ENCODE results near the gene FASN.

FASN gene

GRCh38 chr17:82055023-82055964 is 42.7 kb downstream of the FASN start:
- DNase-seq, result no peak

DNA sequence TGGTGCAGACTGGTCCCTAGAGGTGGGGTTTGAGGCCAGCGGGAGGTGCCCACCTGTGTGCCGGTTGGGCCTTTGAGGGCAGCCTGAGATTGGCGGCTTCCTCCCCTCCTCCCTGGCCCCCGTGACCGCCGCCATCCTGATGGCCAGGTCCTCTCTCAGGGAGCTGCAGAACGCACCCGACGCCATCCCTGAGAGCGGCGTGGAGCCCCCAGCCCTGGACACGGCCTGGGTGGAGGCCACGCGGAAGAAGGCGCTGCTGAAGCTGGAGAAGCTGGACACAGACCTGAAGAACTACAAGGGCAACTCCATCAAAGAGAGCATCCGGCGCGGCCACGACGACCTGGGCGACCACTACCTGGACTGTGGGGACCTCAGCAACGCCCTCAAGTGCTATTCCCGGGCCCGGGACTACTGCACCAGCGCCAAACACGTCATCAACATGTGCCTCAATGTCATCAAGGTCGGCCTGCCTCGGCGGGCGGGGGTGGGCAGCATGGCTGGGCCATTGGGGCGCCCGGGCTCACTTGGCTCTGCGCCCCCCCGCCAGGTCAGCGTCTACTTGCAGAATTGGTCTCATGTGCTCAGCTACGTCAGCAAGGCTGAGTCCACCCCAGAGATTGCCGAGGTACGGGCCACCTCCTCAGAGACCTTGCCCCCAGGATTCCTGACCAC is 43.5 kb downstream of the FASN start:
- DNase-seq, result no peak

DNA sequence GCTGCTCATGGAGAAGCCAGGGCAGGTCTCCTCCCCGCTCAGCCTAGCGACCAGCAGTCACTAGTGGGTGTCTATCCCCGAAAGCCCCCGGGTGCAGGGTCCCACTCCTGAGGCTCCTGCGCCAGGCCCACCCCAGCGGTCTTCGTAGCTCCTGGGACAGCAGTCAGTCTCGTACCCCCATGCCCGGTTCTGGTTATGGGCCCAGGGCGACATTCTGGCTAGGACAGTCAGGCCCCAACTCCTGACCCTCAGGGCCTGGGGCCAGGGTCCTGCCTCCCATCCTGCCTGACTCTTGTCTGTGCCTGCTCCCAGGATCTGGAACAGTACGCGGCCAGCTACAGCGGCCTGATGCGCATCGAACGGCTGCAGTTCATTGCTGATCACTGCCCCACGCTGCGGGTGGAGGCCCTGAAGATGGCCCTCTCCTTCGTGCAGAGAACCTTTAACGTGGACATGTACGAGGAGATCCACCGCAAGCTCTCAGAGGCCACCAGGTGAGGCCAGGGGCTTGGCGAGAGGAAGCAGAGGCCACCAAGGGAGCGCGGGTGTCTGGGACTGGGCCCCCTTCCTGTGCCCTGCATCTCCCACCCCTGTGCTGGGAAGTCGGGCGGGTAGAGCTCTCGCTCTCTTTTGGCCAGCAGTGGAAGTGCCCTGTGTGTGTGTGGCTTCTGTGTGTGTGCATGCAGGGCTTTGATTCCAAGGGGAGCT is 44.3 kb downstream of the FASN start:
- no peak for DNase-seq

DNA sequence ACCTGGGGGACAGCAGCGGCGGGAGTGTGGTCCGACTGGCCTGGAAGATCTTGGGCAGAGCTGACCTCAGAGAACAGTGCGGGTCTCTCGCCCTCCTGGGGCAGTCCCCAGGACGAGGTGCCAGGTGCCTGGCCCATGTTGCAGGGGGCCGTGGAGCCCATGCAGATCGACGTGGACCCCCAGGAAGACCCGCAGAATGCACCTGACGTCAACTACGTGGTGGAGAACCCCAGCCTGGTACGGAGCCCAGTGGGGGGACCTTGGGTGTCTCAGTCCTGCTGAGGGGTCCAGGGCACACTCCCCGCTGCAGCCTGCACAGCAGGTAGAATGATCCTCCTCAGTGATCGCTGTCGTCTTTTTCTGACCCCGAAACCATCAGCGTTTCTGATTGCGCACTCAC is 44.9 kb downstream of the FASN start:
- DNase-seq, result no peak

DNA sequence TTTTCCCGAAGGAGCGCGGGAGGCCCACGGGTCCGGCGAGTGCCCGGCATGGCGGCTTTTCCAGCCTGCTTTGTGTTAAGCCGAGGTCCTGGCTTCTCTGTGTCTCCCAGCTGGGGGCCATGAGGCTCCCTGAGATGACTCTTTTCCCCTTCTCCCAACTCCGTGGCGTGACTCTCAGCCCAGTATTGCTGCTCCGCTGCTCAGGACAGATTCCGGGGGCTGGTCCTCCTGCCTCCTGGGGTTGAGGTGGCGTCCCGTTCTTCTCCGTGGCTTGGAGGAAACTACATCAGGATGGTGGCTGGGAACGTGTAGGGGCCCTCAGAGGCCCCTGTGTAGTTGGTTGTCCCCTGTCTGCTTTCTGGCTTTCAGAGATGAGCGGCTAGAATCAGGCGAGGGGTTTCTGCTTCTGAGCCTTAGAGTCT is 45.4 kb downstream of the FASN start:
- DNase-seq, result no peak

DNA sequence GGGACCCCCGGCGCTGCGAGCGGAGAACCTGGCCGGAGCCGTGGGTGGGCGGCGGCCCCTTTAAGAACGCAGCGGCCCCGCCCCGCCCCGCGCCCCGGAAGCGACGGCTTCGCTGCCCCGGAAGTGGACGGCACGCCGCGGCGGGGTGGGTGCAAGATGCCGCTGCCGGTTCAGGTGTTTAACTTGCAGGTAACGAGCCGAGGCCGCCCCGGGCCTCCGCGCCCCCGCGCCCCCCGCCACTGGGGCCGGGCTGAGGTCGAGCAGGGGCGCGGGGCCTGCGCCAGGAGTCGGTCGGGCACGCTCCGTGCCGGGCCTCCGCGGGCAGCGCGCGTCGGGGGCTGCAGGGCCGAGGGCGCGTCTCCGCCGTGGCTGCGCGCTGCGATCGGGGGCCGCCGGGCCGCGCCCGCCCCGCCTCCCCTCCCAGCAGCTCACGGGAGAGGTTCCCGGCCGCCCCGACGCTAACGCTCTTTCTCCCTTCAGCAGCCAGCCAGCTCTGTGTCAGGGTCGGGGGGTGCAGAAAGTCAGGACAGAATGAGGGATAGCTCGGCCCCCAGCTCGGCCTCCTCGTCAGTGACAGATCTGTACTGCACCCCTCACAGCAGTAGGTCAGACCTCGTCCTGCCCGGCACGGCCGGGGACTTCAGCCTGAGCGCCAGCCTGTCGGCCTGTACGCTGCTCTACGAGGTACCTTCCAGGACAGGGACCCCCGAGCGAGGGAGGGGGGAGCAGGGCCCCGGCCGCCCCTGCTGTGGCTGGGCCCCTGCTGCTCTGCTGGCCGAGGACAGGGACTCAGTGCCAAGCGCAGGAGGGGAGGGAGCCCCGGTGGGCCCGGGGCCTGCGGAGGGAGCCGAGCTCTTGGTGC is 46.0 kb downstream of the FASN start, which contains the start of the genes GPS1 and RFNG:
GPS1 (plus strand) TSS at position 123 of the 862 bp plus-strand sequence; CDS start at position 157, 34 bp downstream.
RFNG (minus strand) TSS at position 36 of the 862 bp plus-strand sequence. CDS start 45 bp downstream, outside the sequence.
- DNase-seq, result peak; percentile 55

DNA sequence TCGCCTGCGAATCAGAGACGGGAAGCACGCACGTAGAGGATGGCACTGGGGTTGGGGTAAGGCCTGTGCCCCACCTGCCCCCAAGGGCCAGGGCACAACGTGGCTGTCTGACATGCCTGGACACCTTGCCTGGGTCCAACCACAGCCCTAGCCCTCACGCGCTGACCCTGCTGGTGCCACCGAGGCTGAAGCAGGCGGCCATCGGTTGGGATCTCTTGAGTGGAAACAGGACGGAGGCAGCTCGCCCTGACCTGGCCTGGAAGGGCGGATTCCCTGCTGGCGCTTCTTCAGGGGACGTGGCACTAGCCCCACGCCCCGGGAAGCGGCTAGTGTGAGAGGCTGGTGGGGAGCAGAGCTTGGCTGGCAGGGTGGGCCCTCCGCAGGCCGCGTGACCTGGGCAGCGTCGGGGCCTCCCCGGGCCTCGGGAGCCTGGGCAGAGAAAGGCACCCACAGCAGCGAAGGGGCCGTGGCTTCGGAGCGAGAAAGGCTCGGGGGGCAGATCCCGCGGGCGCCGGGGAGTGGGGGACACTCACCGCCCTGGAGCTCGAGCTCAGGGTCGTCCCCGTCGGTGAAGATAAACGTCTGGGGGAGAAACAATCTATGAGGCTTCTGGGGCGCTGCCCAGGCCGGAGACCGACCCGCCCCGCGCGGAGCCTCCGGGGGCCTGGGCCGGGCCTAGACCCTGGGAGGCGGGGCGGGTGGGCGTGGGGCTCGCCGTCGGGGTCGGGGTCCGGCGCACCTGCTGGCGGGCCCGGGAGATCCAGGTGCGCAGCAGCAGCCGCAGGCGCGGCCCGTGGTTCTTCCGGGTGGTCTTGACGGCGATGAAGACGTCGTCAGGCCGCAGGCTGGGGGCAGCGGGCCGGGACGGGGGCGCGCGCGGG is 47.0 kb downstream of the FASN start:
- DNase-seq, result no peak

DNA sequence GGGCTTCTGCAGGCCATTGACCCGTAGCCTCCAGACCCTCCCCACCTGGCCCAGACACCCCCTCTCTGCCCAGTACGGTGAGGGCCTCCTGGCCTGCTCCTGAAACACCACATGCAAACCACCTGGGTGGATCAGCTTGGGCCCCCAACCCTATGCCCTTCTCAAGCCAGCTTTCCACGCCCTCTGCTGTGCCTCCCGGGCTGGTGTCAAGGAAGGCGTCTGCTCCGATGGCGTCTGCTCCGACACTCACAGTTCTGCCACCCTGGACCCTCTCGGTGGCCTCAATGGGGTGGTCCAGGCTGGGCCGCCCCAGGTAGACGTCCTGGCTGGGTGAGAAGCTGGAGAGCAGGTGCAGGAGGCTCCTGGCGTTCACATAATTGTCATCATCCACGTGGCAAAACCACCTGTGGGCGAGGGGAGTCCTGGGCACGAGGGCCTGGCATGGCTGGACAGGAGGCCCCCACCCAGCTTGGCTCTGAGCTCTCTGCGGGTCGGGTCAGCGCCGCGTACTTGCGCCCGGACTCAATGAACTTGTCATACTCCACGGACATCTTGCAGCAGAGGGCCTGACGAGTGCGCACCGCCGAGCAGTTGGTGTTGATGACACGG is 47.8 kb downstream of the FASN start:
- DNase-seq, result no peak

DNA sequence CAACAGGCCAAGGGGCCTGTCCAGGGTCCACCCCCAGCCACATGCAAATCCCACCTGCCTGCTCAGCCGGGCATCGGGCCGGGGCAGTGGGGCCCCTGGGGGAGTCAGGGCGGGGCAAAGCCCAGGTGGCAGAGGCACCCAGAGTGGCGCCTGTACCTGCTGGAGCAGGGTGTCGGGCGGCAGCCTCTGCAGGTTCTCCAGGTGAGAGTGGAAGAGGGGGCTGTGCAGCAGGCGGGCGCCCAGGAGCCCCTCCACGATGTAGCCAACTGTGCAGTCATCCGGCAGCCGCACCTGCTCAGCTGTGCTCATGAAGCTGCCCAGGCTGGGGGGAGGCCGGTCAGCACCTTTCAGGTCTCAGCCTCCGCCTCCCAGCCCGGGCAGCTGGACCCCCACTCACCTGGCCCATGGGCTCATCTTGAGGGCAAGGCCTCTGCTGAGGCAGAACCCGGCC is 48.5 kb downstream of the FASN start:
- no peak for DNase-seq

- DNase-seq, result no peak
Measured at GRCh38 chr17:82049106-82049505, 48.9 kb downstream of the FASN start.

DNA sequence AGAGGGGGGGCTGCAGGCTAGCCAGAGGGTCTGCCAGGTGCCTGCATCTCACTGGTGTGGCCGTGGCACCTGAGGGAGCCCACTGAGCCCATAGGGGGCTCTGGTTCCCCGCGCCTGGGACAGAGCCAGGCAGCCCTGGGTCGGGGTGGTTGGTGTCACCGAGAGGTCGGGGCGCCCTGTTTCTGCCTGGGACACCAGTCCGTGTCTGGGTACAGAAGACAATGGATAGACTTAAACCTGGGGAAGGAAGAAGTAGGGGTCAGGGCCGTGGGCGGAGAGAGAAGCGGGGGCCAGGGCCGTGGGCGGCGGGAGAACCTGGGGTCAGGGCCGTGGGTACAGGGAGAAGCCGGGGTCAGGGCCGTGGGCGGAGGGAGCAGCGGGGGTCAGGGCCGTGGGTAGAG is 49.5 kb downstream of the FASN start:
- no peak for DNase-seq

DNA sequence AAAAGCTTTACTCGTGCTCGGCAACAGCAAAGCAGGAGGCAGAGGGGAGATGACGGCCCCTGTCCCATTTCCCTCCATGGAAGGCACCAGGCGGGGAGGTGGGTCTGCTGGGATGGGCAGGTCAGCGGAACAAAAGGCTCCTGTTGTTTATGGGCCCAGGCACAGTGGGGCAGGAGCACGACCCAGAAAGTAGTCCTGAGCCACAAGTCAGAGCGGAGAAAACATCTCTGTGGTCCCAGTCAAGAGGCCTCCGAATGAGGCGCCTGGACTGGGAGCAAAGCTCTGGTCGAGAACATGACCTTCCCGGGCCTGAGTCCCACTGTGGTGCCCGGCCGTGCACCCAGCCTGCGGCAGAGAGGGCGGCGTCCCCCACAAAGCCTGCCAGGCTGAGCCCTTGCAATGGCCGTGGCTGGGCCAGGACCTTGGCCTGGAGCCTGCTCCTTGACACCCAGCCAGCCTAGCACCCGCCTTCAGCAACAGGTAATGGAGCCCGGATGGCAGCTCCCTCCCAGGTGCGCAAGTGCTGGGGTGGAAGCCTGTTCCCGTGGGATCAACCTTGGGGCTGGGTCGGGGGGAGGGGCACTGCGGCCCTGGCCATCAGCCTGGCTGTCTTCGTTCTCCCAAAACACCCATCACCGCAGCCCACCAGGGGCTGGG is 50.0 kb downstream of the FASN start:
- no peak for DNase-seq

DNA sequence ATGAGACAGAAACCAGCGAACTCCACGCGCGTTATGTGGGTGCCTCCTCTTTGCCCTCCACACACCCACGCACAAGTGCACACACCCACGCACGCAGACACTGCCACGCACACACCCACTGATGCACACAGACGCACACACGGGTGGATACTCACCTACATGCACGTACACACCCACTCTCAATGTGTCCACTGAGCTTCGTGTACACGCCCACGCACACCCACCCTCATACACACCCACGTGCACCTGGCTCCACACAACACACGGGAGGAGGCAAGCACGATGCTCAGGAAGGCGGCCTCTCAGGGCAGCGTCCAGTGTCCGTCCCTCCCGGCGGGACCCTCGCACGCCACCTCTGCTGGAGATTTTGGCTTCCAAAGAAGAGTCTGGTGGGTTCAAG is 50.7 kb downstream of the FASN start:
- DNase-seq, result no peak

GRCh38 chr17:82046903-82047302 is 51.1 kb downstream of the FASN start:
- no peak for DNase-seq

GRCh38 chr17:82045936-82046484 is 52.0 kb downstream of the FASN start:
- no peak for DNase-seq

- no peak for DNase-seq
Measured at GRCh38 chr17:82043507-82043906, 54.5 kb downstream of the FASN start.

DNA sequence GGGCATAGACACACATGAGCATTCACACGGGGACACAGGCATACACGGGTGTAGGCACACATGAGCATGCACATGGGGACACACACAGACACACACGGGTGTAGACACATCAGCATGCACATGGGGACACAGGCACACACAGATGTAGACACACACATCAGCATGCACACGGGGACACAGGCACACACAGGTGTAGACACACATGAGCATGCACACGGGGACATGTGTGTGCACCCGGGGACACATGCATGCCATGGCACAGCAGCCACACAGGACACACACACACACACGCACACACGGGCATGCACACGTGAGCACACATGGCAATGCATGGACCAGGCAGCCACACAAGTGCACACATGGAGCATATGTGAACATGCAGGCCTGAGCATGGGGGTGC is 55.4 kb downstream of the FASN start:
- no peak for DNase-seq

GRCh38 chr17:82041144-82041814 is 56.8 kb downstream of the FASN start:
- DNase-seq, result no peak

All from fibroblast of skin of scalp (primary cell).